ENCODE data around the gene BMAL1. TPM values are rescaled to one million over a fixed set of nuclear protein-coding genes. Genes with fewer than 3 reads are reported as not detected.

Gene BMAL1
- polyA plus RNA-seq, 2 donors = 9.1 to 9.2 TPM

DNA sequence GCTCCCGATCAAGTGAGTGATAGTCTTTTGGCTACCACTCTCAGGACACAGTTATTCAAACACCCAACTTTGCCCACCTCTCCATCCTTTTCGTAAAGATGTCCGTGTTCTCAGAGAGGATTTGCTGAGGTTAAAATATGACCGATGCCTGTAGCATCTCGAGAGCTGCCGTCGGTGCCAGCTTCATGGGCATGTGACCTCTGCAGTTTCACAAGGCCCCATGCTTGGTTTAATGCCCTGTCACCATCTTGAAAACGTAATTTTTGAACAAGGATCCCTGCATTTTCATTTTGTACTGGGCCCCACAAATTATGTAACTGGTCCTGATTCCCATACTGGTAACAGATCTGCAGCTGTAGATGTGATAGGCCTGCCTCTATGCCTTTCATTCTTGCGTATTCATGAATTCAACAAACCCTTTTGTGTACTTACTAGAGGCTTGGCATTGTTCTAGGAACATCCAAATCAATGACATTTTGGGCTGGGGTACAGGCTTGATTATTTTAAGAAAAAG, 85.1 kb downstream of the BMAL1 start:
- H3K36me3 ChIP-seq (ENCODE audit: control insufficient read depth in 2 of 2, insufficient read depth in 2 of 2, low read length in 1 of 2) = peaks cover 23 to 27% of the 10 kb centered on the region in 2 donors
- WGBS, 2 donors = 96 to 97% methylated on average over 9 of the region's 9 CpGs
- H3K27ac ChIP-seq (ENCODE audit: low read depth in 2 of 2, low read length in 1 of 2) = no peak overlapping the region

DNA sequence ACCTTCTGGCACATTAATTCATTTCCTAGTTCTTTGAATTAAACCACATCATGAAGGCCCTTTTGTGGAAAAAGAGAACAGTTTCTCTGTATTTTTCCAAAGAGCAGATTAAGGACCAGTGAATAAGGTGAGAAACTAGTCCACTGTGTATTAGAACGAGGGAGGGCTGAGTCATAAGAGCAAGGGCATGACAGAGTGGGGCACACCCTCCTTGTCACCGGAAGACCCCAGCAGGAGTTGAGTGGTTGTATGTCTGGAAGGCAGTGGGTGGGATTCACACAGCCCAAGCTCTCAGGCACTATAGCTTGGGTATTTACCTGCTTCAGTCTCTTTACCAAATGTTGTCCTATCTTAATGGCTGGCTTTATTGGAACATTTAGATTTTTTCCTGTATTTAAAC, 86.8 kb downstream of the BMAL1 start:
- 63 to 84% methylated on average over 2 of the region's 2 CpGs for WGBS, 2 donors

More for the DNA sequence above, 85.1 kb downstream of the BMAL1 start:
- no peaks in the 10 kb centered on the region for H3K27me3 ChIP-seq (ENCODE audit: control insufficient read depth in 1 of 2, insufficient read depth in 2 of 2, low read length in 2 of 2)
- H3K4me1 ChIP-seq (ENCODE audit: control insufficient read depth in 2 of 2, insufficient read depth in 2 of 2, low read length in 1 of 2) = no peaks in the 10 kb centered on the region
- H3K4me3 ChIP-seq (ENCODE audit: low read depth in 1 of 2, low read length in 2 of 2) = no peak overlapping the region
- H3K9me3 ChIP-seq (ENCODE audit: control insufficient read depth in 2 of 2, insufficient read depth in 1 of 2, low read depth in 1 of 2, low read length in 1 of 2) = peaks cover 0 to 1% of the 10 kb centered on the region in 2 donors

DNA sequence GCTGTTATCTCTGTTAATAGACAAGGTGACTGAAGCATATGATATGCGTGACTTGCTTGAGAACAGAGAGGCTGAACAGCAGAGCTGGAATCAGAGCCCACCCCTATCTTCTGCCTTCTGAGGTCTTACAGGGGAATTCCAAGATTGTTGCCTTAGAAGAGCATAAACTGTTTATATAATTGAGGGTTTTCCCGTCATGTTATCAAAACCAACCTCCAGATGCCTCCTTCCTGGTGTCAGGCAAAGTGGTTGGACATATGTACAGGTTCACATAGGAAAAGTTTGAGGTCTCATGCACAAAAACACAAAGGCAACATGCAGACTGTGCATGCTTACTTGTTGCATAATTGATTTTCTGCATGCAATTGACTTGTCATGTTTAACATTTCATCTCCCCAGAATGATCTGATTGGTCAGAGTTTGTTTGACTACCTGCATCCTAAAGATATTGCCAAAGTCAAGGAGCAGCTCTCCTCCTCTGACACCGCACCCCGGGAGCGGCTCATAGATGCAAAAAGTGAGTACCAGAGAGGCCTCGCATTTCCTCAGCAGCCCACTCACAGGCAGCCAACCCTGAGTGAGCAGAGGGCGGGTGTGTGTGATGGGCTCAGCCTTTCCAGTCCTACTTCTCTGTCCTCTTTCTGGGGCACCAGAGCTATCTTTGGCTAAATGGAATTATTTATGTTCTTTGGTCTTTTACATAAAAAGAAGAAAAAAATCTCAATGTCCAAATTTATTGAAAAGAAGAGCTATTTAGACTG, 88.9 kb downstream of the BMAL1 start:
- Histone ChIP-seq H3K9me3 (ENCODE audit: control insufficient read depth in 2 of 2, insufficient read depth in 1 of 2, low read depth in 1 of 2, low read length in 1 of 2) (no peaks in the 10 kb centered on the region), H3K27me3 (ENCODE audit: control insufficient read depth in 1 of 2, insufficient read depth in 2 of 2, low read length in 2 of 2) (no peaks in the 10 kb centered on the region), H3K36me3 (ENCODE audit: control insufficient read depth in 2 of 2, insufficient read depth in 2 of 2, low read length in 1 of 2) (peaks cover 33 to 38% of the 10 kb centered on the region in 2 donors), H3K4me3 (ENCODE audit: low read depth in 1 of 2, low read length in 2 of 2) (no peak overlapping the region), H3K27ac (ENCODE audit: low read depth in 2 of 2, low read length in 1 of 2) (no peak overlapping the region), H3K4me1 (ENCODE audit: control insufficient read depth in 2 of 2, insufficient read depth in 2 of 2, low read length in 1 of 2) (no peaks in the 10 kb centered on the region)
- WGBS, 2 donors = 91 to 93% methylated on average over 7 of the region's 7 CpGs

More for the DNA sequence above, 86.8 kb downstream of the BMAL1 start:
- Histone ChIP-seq H3K27ac (ENCODE audit: low read depth in 2 of 2, low read length in 1 of 2) (no peak overlapping the region), H3K36me3 (ENCODE audit: control insufficient read depth in 2 of 2, insufficient read depth in 2 of 2, low read length in 1 of 2) (peaks cover 27 to 28% of the 10 kb centered on the region in 2 donors), H3K4me3 (ENCODE audit: low read depth in 1 of 2, low read length in 2 of 2) (no peak overlapping the region), H3K9me3 (ENCODE audit: control insufficient read depth in 2 of 2, insufficient read depth in 1 of 2, low read depth in 1 of 2, low read length in 1 of 2) (no peaks in the 10 kb centered on the region), H3K27me3 (ENCODE audit: control insufficient read depth in 1 of 2, insufficient read depth in 2 of 2, low read length in 2 of 2) (no peaks in the 10 kb centered on the region), H3K4me1 (ENCODE audit: control insufficient read depth in 2 of 2, insufficient read depth in 2 of 2, low read length in 1 of 2) (no peaks in the 10 kb centered on the region)

DNA sequence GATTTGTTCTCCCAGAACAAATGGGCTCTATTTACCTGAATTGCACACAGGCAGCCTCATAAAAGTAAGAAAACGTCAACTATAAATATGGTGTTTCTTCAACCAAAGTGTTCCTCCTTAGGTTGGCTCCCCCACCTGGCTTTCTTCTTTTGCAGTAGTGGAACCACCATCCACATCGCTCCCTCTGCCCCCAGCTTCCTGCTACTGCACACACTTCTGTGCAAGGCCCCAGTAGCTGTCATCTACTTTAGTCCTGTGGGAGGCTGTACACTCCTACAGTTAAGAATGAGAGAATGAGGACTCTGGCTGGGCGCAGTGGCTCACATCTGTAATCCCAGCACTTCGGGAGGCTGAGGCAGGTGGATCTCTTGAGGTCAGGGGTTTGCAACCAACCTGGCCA, 89.5 kb downstream of the BMAL1 start:
- Histone ChIP-seq H3K36me3 (ENCODE audit: control insufficient read depth in 2 of 2, insufficient read depth in 2 of 2, low read length in 1 of 2) (peaks cover 26 to 35% of the 10 kb centered on the region in 2 donors), H3K27me3 (ENCODE audit: control insufficient read depth in 1 of 2, insufficient read depth in 2 of 2, low read length in 2 of 2) (no peaks in the 10 kb centered on the region), H3K9me3 (ENCODE audit: control insufficient read depth in 2 of 2, insufficient read depth in 1 of 2, low read depth in 1 of 2, low read length in 1 of 2) (no peaks in the 10 kb centered on the region), H3K4me1 (ENCODE audit: control insufficient read depth in 2 of 2, insufficient read depth in 2 of 2, low read length in 1 of 2) (no peaks in the 10 kb centered on the region), H3K4me3 (ENCODE audit: low read depth in 1 of 2, low read length in 2 of 2) (no peak overlapping the region), H3K27ac (ENCODE audit: low read depth in 2 of 2, low read length in 1 of 2) (no peak overlapping the region)
- 94 to 95% methylated on average over 4 of the region's 4 CpGs for WGBS, 2 donors

DNA sequence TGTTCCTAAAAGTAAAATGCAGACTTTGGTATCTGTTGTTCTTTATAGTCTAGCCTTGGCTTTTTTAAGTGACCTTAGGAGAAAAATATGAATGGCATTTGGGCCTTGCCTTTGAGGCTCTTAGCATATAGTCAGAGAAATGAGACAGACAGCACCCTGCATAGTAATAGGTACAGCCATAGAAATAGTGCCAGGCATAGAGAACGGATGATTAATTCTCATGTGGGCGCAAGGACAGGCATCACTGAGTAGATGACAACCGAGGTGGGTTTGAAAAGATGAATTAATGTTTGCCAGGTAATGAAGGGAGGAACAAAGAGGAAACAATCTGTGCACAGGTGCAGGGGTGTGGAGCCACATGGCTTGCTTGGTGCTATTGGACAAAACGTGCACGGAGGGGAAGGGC, 90.5 kb downstream of the BMAL1 start:
- WGBS, 2 donors = 75 to 83% methylated on average over 5 of the region's 5 CpGs
- no peak overlapping the region for H3K27ac ChIP-seq (ENCODE audit: low read depth in 2 of 2, low read length in 1 of 2)
- no peaks in the 10 kb centered on the region for H3K4me1 ChIP-seq (ENCODE audit: control insufficient read depth in 2 of 2, insufficient read depth in 2 of 2, low read length in 1 of 2)
- no peaks in the 10 kb centered on the region for H3K9me3 ChIP-seq (ENCODE audit: control insufficient read depth in 2 of 2, insufficient read depth in 1 of 2, low read depth in 1 of 2, low read length in 1 of 2)
- H3K4me3 ChIP-seq (ENCODE audit: low read depth in 1 of 2, low read length in 2 of 2) = no peak overlapping the region
- no peaks in the 10 kb centered on the region for H3K27me3 ChIP-seq (ENCODE audit: control insufficient read depth in 1 of 2, insufficient read depth in 2 of 2, low read length in 2 of 2)
- H3K36me3 ChIP-seq (ENCODE audit: control insufficient read depth in 2 of 2, insufficient read depth in 2 of 2, low read length in 1 of 2) = peaks cover 23 to 35% of the 10 kb centered on the region in 2 donors

DNA sequence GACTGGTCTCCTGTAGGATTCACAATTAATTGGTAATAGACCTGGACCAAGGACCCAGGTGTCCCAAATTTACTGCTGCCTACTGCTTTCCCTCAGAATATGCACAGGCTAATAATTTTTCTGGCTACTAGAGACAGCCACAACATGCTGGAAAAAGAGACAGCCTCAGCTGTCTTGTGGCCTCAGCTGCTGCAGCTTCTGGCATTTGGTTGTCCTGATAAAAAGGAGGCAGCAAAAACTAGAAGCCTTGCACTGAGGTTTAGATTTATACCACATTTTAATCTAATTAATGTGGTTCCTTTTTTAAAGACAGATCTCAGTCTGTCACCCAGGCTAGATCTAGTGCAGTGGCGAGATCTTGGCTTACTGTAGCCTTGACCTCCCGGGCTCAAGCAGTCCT, 95.6 kb downstream of the BMAL1 start:
- no peaks in the 10 kb centered on the region for H3K4me1 ChIP-seq (ENCODE audit: control insufficient read depth in 2 of 2, insufficient read depth in 2 of 2, low read length in 1 of 2)
- no peak overlapping the region for H3K27ac ChIP-seq (ENCODE audit: low read depth in 2 of 2, low read length in 1 of 2)
- H3K36me3 ChIP-seq (ENCODE audit: control insufficient read depth in 2 of 2, insufficient read depth in 2 of 2, low read length in 1 of 2) = peaks cover 29 to 49% of the 10 kb centered on the region in 2 donors
- H3K9me3 ChIP-seq (ENCODE audit: control insufficient read depth in 2 of 2, insufficient read depth in 1 of 2, low read depth in 1 of 2, low read length in 1 of 2) = no peaks in the 10 kb centered on the region
- WGBS, 2 donors = 96 to 98% methylated on average over 2 of the region's 2 CpGs
- no peaks in the 10 kb centered on the region for H3K27me3 ChIP-seq (ENCODE audit: control insufficient read depth in 1 of 2, insufficient read depth in 2 of 2, low read length in 2 of 2)
- H3K4me3 ChIP-seq (ENCODE audit: low read depth in 1 of 2, low read length in 2 of 2) = no peak overlapping the region

DNA sequence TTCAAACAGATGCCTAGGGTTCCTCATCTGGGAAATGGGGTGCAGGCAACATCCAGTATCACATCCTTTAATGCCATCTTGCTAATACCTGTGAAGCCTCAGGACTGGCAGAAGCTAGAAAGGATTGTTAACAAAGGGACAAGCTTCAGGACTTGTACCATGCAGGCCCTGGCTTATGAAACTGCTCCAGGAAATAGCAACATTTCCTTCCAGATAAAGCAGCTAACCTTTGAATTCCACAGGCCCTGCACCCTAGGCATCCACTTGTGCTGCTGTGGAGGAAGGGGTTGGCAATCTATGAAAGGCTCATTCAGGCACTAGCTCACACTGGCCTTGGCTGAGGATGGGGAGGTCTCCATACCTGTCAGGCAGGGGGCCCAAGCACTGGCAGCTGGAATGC, 98.2 kb downstream of the BMAL1 start:
- peaks cover 28 to 37% of the 10 kb centered on the region in 2 donors for H3K36me3 ChIP-seq (ENCODE audit: control insufficient read depth in 2 of 2, insufficient read depth in 2 of 2, low read length in 1 of 2)
- H3K4me1 ChIP-seq (ENCODE audit: control insufficient read depth in 2 of 2, insufficient read depth in 2 of 2, low read length in 1 of 2) = no peaks in the 10 kb centered on the region
- no peak overlapping the region for H3K4me3 ChIP-seq (ENCODE audit: low read depth in 1 of 2, low read length in 2 of 2)
- no peak overlapping the region for H3K27ac ChIP-seq (ENCODE audit: low read depth in 2 of 2, low read length in 1 of 2)
- H3K27me3 ChIP-seq (ENCODE audit: control insufficient read depth in 1 of 2, insufficient read depth in 2 of 2, low read length in 2 of 2) = no peaks in the 10 kb centered on the region
- H3K9me3 ChIP-seq (ENCODE audit: control insufficient read depth in 2 of 2, insufficient read depth in 1 of 2, low read depth in 1 of 2, low read length in 1 of 2) = no peaks in the 10 kb centered on the region

DNA sequence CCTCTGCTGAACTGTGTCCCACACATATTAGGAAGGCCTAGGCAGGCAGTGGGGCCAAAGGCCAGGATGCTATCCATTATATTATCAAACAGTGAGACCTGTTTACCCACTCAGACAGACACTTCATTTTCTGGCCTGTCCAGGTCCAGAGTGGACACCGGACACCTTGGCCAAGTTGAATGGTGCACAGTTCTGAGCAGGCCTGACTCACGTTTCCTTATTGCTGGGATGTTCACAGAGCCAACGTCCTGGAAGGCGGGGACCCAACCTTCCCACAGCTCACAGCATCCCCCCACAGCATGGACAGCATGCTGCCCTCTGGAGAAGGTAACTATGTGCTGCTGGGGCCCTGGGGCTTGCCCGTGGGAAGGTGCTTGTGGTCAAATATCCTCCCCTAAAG, 98.8 kb downstream of the BMAL1 start:
- Histone ChIP-seq H3K9me3 (ENCODE audit: control insufficient read depth in 2 of 2, insufficient read depth in 1 of 2, low read depth in 1 of 2, low read length in 1 of 2) (no peaks in the 10 kb centered on the region), H3K36me3 (ENCODE audit: control insufficient read depth in 2 of 2, insufficient read depth in 2 of 2, low read length in 1 of 2) (peaks cover 28 to 37% of the 10 kb centered on the region in 2 donors), H3K27me3 (ENCODE audit: control insufficient read depth in 1 of 2, insufficient read depth in 2 of 2, low read length in 2 of 2) (no peaks in the 10 kb centered on the region), H3K4me3 (ENCODE audit: low read depth in 1 of 2, low read length in 2 of 2) (no peak overlapping the region), H3K27ac (ENCODE audit: low read depth in 2 of 2, low read length in 1 of 2) (no peak overlapping the region), H3K4me1 (ENCODE audit: control insufficient read depth in 2 of 2, insufficient read depth in 2 of 2, low read length in 1 of 2) (no peaks in the 10 kb centered on the region)
- WGBS, 2 donors = 74 to 78% methylated on average over 5 of the region's 5 CpGs

DNA sequence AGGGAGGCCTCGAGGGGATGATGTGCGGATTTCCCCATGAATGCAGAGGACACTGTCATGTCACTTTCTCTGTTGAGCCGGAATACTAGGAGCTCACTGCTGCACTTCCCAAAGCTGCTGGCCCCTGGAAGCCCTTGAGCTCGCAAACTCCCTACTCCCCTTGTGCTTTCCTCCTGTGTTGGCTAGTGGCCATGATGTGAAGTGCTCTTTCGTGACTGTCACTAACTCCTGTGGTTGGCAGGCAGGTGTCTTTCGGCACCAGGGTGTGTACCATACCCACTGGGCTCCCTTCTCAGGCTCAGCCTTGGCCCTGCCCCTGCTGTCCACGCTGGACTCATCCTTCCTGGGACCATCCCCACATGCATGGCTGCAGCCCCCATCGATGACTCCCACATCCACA, 99.2 kb downstream of the BMAL1 start:
- Histone ChIP-seq H3K9me3 (ENCODE audit: control insufficient read depth in 2 of 2, insufficient read depth in 1 of 2, low read depth in 1 of 2, low read length in 1 of 2) (no peaks in the 10 kb centered on the region), H3K36me3 (ENCODE audit: control insufficient read depth in 2 of 2, insufficient read depth in 2 of 2, low read length in 1 of 2) (peaks cover 28 to 40% of the 10 kb centered on the region in 2 donors), H3K27me3 (ENCODE audit: control insufficient read depth in 1 of 2, insufficient read depth in 2 of 2, low read length in 2 of 2) (no peaks in the 10 kb centered on the region), H3K27ac (ENCODE audit: low read depth in 2 of 2, low read length in 1 of 2) (no peak overlapping the region), H3K4me3 (ENCODE audit: low read depth in 1 of 2, low read length in 2 of 2) (no peak overlapping the region), H3K4me1 (ENCODE audit: control insufficient read depth in 2 of 2, insufficient read depth in 2 of 2, low read length in 1 of 2) (no peaks in the 10 kb centered on the region)
- WGBS, 2 donors = 94 to 96% methylated on average over 8 of the region's 8 CpGs

DNA sequence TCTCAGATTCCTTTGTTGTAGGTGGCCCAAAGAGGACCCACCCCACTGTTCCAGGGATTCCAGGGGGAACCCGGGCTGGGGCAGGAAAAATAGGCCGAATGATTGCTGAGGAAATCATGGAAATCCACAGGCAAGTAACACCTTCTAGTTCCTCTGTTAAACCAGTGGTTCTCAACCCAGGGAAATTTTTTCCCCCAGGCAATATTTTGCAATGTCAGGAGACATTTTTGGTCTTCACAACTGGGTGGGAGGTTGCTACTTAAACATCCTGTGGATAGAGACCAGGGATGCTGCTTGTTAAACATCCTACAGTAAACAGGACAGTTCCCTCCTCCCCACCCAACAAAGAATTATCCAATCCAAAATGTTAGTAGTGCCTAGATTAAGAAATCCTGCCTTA, 100.7 kb downstream of the BMAL1 start:
- H3K9me3 ChIP-seq (ENCODE audit: control insufficient read depth in 2 of 2, insufficient read depth in 1 of 2, low read depth in 1 of 2, low read length in 1 of 2) = no peaks in the 10 kb centered on the region
- no peaks in the 10 kb centered on the region for H3K4me1 ChIP-seq (ENCODE audit: control insufficient read depth in 2 of 2, insufficient read depth in 2 of 2, low read length in 1 of 2)
- peaks cover 28 to 38% of the 10 kb centered on the region in 2 donors for H3K36me3 ChIP-seq (ENCODE audit: control insufficient read depth in 2 of 2, insufficient read depth in 2 of 2, low read length in 1 of 2)
- WGBS, 2 donors = 79 to 85% methylated on average over 2 of the region's 2 CpGs
- no peaks in the 10 kb centered on the region for H3K27me3 ChIP-seq (ENCODE audit: control insufficient read depth in 1 of 2, insufficient read depth in 2 of 2, low read length in 2 of 2)
- H3K4me3 ChIP-seq (ENCODE audit: low read depth in 1 of 2, low read length in 2 of 2) = no peak overlapping the region
- no peak overlapping the region for H3K27ac ChIP-seq (ENCODE audit: low read depth in 2 of 2, low read length in 1 of 2)

All from esophagus (tissue), 2 donors.